ACHN (cell line): ENCODE results near the gene PIN1.

Experiments
- DNase-seq: peaks from one replicate; pipeline ENCODE4 v3.0.0-alpha.2; 2015
- in situ Hi-C: cut with HindIII; loops from 2 replicates; pipeline ENCODE4 v1.10.0; 2017; ENCODE audit warnings: low sequenced_read_pairs, low pct_ligation_motif_present, low pct_unique_long_range_greater_than_20kb

Gene PIN1

DNA sequence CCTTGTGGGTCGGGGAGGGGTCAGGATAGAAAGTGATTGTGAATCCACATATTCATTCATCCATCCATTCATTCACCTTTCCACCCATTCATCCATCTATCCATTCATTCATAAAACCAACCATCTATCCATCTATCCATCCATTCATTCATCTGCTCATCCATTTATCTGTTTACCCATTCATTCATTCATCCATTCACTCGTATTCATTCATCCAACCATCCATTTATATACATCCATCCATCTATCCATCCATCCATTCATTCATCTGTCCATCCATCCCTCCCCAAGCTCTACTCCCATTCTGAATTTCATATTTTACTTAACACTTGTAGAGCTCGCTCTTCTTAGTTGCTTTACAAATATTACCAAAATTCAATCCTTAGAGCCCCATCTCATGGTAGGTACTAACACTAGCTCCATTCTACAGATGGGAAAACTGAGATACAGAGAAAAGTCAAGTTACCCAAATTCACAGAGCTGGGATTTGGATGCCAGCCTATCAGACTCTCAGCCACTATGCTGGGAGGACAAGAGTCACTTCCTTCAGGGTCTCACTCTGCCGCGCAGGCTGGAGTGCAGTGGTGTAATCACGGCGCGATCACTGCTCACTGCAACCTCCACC is 37.6 kb downstream of the PIN1 start:
- in situ Hi-C loops, result no loop called here
- no peak for DNase-seq

DNA sequence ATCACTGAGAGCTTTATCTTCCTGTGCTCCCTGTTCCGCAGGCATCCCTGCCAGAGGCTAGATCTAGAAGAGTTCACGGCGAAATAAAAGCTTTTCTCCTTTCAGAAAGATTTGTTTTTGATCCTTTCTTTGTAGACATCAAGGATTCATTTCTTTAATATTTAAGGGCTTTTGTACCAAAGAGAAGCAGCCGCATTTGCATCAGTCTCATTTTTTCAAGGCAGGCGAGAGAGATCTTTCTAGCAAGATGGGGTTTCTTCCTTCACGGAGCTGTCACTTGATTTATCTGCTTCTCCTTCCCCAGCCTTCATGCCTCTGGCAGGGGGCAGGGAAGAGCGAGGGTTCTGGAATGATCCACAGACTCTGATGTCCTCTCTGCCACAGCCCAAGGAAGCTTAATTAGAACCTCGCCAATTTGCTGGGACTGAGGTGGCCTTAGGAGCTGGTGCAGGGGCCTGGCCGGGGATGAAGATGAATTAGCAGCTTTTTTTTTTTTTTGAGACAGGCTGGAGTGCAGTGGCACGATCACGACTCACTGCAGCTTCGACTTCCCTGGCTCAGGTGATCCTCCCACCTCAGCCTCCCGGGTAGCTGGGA is 40.0 kb downstream of the PIN1 start:
- DNase-seq, result no peak
- in situ Hi-C loops, result no loop called here

DNA sequence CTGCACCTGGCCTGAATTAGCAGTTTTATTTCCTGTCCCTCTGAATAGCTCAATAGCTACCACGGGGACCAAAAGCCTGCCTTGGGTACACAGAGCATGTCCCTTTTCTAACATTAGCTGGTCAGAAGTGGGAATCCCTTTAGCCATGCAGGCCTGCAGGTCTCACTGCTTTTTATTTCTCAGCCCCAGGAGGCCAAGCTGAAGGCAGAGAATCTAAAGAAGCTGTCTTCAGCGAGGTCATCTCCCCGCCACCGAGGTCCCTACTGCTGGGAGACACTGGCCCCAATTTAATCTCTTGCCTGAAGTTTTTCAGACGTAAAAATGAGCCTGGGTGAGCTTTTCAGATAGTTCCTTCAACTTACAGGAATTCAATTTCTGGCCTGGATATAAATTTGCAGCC is 40.7 kb downstream of the PIN1 start:
- DNase-seq, result no peak

DNA sequence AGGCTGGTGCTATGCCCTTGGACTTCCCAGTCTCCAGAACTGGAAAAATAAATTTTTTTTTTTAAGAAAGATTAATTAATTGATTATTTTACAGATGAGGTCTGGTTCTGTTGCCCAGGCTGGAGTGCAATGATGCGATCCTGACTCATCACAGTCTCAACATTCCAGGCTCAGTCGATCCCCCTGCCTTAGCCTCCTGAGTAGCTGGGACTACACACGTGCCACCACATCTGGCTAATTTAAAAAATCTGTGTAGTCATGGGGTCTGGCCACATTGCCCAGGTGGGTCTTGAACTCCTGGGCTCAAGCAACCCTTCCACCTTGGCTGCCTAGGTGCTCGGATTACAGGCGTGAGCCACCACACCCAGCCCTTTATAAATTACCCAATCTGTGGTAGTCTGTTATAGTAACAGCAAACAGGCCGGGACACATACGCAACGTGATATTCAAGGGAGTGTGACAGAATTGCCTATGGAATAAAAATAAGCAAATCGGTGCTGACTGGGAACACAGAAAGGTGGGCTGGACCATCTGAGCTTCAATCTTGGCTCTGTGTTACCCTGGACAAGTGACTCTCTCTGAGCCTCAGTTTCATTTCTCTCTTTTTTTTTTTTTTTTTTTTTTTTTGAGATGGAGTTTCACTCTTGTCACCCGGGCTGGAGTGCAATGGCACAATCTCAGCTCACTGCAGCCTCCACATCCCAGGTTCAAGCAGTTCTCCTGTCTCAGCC is 42.8 kb downstream of the PIN1 start:
- DNase-seq, result no peak

More for the DNA sequence above, 40.7 kb downstream of the PIN1 start:
- in situ Hi-C loops, result no loop called here

DNA sequence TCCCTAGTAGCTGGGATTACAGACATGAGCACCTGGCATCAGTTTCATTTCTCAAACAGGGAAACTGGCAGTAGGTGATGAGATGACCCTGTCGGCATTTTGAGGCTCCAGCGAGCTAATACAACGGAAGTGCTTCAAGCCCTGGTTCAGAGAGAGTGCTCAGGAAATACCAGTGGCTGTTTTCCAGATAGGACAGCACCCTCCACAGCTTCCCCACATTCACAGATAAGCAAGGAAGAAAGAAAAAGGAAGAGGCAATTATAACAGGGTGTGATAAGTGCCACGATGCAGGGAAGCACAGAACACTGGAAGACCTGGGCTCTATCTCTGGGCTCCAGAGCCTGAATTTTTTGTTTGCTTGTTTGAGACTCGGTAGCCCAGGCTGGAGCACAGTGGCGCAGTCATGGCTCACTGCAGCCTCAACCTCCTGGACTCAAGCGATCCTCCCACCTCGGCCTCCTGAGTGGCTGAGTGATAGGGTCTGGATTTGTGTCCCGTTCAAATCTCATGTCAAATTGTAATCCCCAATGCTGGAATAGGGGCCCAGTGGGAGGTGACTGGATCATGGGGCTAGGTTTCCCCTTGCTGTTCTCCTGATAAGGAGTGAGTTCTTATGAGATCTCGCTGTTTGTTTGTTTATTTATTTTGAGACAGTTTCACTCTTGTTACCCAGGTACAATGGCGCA is 43.5 kb downstream of the PIN1 start:
- DNase-seq, result no peak
- in situ Hi-C loops, result no loop called here

More for the DNA sequence above, 42.8 kb downstream of the PIN1 start:
- in situ Hi-C loops, result no loop called here

DNA sequence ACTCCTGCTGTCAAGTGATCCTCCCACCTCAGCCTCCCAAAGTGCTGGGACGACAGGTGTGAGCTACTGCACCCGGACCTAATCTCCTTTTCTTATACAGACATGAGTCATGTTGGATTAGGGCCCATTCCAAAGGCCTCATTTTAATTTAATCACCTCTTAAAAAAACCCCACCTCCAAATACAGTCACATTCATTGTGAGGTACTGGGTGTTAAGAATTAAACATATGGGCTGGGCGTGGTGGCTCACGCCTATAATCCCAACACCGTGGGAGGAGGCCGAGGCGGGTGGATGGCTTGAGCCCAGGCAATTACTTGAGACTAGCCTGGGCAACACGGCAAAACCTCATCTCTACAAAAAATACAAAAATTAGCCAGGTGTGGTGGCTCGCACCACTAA is 46.6 kb downstream of the PIN1 start:
- in situ Hi-C loops, result no loop called here
- no peak for DNase-seq

DNA sequence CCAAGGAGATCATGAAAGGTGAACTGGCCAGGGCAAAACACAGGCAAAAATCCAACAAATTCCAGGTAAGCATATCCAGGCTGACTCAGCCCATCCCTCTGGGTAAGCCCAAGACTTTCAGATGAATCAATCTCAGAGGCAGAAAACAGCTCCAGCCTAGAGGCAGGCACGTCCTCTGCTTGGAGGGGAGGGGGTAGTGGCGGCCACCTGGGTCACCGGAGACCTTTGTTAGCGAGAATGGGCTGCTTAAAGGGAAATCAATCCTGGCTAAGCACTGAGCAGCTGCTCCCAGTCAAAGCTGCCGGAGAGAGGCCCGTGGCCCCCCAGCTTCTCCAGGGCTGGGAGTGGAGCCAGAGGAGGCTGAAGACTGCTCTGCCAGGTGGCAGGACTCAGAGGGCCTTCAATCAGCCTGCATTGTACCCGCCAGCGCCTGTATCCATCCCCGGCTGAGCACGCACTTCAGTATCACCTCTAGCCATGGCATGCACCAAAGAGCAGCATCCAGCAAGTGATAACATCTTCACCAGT is 48.2 kb downstream of the PIN1 start:
- DNase-seq, result no peak
- in situ Hi-C loops, result no loop called here

DNA sequence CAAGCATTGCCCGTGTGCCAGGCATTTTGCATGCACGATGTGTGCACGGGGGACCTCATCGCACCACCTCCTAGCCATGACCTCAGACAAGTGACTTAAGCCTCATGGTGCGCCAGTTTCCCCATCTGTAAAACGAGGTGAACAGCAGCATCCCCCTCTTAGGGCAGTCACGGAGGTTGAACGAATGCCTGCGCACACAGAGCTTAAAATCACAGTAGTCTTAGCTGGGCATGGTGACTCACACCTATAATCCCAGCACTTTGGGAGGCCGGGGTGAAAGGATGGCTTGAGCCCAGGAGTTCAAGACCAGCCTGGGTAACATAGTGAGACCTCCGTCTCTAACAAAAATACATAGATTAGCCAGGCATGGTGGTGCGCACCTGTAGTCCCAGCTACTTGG is 48.6 kb downstream of the PIN1 start:
- no peak for DNase-seq
- in situ Hi-C loops, result no loop called here

DNA sequence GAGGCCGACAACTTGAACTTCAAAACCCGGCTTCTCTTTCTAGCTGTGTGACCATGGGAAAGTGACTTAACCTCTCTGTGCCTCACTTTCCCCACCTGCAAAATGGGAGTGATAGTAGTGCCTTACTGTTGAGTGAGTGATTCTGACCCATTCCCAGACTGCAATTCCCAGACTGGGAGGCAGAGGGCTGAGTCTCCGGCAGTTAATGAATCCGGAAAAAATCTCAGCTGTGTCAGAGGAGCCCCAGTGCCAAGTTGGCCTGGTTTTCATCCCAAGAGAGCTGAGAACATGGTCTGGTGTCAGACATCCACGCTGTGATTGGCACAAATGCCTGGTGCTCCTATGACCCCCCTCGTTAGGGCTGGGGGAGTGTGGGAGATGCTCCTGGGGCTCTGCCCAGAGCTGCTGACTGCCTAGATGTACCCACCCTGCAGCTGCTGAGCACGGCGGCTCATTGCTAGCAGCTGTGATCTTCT is 50.0 kb downstream of the PIN1 start:
- peak; percentile 6 for DNase-seq

DNA sequence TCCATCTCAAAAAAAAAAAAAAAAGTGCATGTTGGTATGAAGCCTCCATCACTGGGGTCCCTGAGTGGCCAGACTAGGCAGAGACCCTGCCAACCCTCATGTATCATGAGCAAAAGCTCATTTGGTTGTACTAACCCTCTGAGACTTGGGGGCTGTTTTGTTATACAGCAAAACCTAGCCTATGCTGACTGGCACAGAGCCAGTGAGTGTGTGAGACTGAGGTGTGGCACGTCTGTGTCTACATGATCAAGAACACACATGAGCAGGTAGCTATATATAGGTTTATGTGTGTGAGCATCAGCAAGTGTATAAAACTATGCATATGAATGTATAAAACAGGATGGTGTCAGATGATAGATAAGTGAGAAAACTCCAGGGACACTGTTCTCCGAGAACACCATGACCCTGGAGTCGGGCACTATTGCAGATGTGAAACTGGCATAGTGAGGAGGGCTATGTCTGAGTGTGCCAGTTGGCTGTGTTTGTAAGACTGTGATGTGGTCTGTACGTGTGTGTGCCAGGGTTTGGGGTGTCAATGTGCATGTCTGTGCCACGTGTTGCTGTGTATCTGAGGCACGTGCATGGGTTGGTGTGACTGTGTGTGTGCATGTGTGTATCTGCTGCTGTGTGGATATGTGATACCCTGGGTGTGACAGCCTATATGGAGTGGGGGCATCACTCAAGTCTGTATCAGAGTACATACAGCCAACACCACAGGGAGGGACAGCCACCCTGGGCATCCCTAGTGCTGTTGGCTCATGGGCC is 56.7 kb downstream of the PIN1 start:
- in situ Hi-C loops, result no loop called here
- DNase-seq, result no peak

More for the DNA sequence above, 50.0 kb downstream of the PIN1 start:
- in situ Hi-C loops, result no loop called here
